Gastroesophageal sphincter (tissue), 4 donors: ENCODE data around the gene AIF1. TPM values are rescaled to one million over a fixed set of nuclear protein-coding genes. Genes with fewer than 3 reads are reported as not detected.
A peak's percentile ranks its signal among the peaks of the same experiment; 100 is the strongest.

Source experiments
- ATAC-seq: fragments of 150-250 bp; one replicate; pipeline ENCODE4 v1.9.1; 2016; ENCODE audit warnings: mild to moderate bottlenecking, moderate library complexity
- H3K27ac ChIP-seq, 4 donors: fragments of 200-600 bp; sonication (generic) in 3 of 4; 1 replicate in 3 of 4; 2 replicates in 1 of 4; pipeline ENCODE4 v1.5.1; 2016 to 2019
- H3K27me3 ChIP-seq: fragments of 200-600 bp; sonication (generic); one replicate; pipeline ENCODE4 v1.5.1; 2019
- H3K36me3 ChIP-seq, 2 donors: fragments of 200-600 bp; sonication (generic); one replicate each; pipeline ENCODE4 v1.5.1; 2019; ENCODE audit warnings: control low read depth in 1 of 2
- H3K4me1 ChIP-seq, 3 donors: fragments of 200-600 bp; sonication (generic); 1 replicate in 2 of 3; 2 replicates in 1 of 3; pipeline ENCODE4 v1.5.1; 2016 to 2019; ENCODE audit warnings: control low read depth in 2 of 3
- H3K4me3 ChIP-seq, 2 donors: fragments of 200-600 bp; sonication (generic); one replicate each; pipeline ENCODE4 v1.5.1; 2019; ENCODE audit warnings: mild to moderate bottlenecking in 1 of 2, moderate library complexity in 1 of 2
- H3K9me3 ChIP-seq, 3 donors: fragments of 200-600 bp; sonication (generic); one replicate each; pipeline ENCODE4 v1.5.1; 2017 to 2019; ENCODE audit warnings: control low read depth in 2 of 3
- EP300 ChIP-seq: sonication (generic); formaldehyde crosslinking; IDR thresholded peaks from one replicate; pipeline ENCODE4 v1.6.1; 2017; ENCODE audit warnings: antibody characterized with exemption, mild to moderate bottlenecking
- POLR2A ChIP-seq, 2 donors: fragments of 450-650 bp; IDR thresholded peaks; one replicate each; pipeline ENCODE4 v1.6.1; 2017; ENCODE audit warnings: antibody characterized with exemption in 2 of 2, mild to moderate bottlenecking in 2 of 2, moderate library complexity in 1 of 2
- POLR2AphosphoS5 ChIP-seq: sonication (generic); formaldehyde crosslinking; IDR thresholded peaks from one replicate; pipeline ENCODE4 v1.6.1; 2017; ENCODE audit warnings: antibody characterized with exemption
- WGBS, 2 donors: methylation state at CpG; one replicate each; pipeline ENCODE4 v1.1.5; 2018; ENCODE audit warnings: low coverage in 1 of 2; 5-methylcytosine and 5-hydroxymethylcytosine counted together
- total RNA-seq, 4 donors: library from RNA; depleted of rRNA; stranded (reverse); fragments of >200 nt; gene quantifications; one replicate each; pipeline ENCODE4 v1.1.0, GENCODE V29; 2016
- TF ChIP-seq, protein P1 (sequence below), 4 experiments: fragments of 200-600 bp in 2 of 4; fragments of 450-650 bp in 2 of 4; sonication (generic) in 1 of 4; IDR thresholded peaks; one replicate each; pipeline ENCODE4 v1.5.1; 2017 to 2019; ENCODE audit warnings: antibody characterized with exemption in 4 of 4, mild to moderate bottlenecking in 2 of 4, moderate library complexity in 2 of 4

AIF1 gene
- total RNA-seq, 4 donors from 2014 or later, result 5.6 to 46.4 (median 21.3) TPM

DNA sequence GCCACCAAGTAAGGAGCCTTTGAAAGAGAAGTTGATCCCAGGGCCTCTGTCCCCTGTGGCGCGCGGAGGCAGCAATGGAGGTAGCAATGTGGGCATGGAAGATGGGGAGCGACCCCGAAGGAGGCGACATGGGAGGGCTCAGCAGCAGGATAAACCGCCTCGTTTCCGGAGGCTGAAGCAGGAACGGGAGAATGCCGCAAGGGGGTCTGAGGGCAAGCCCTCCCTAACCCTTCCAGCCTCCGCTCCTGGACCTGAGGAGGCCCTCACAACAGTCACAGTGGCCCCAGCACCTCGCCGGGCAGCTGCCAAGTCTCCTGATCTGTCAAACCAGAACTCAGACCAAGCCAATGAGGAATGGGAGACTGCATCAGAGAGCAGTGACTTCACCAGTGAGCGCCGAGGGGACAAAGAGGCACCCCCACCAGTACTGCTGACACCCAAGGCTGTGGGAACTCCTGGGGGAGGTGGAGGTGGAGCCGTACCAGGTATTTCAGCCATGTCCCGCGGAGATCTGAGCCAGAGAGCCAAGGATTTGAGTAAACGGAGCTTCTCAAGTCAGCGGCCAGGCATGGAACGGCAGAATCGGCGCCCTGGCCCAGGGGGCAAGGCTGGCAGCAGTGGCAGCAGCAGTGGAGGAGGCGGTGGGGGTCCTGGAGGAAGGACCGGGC lies 17.4 kb downstream of the AIF1 start:
- ATAC-seq, result no peak
- peak overlapping the region in 3 of 4 donors; percentile 30 to 42 (median 42) for H3K27ac ChIP-seq

DNA sequence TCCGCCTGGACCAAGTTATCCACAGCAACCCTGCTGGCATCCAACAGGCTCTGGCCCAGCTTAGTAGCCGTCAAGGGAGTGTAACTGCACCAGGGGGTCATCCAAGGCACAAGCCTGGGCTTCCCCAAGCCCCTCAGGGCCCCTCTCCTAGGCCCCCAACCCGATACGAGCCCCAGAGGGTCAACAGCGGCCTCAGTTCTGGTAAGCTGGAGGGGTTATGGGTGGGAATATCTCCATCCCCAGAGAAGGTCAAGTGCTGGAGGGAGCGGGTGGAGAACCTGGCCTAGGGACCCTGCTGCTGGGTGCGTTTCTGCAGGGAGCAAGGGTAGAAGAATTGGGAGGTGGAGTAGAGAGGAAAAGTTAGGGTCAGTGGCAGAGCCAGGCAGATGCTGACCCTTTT lies 18.4 kb downstream of the AIF1 start:
- Histone ChIP-seq H3K27ac (peak overlapping the region in 1 of 4 donors; percentile 14), H3K27me3 (no peaks in the 10 kb centered on the region), H3K9me3 (no peaks in the 10 kb centered on the region), H3K4me3 (no peak overlapping the region), H3K36me3 (peaks cover 0 to 100% of the 10 kb centered on the region in 2 donors), H3K4me1 (no peaks in the 10 kb centered on the region)
- WGBS, 2 donors, result 60 to 64% methylated on average over 3 to 5 of the region's 7 CpGs
- no peak for ATAC-seq
- TF ChIP-seq POLR2A (IDR thresholded peaks at IDR 0.05), result no peak
- no peak for TF ChIP-seq EP300
- TF ChIP-seq POLR2AphosphoS5, result no peak
- TF ChIP-seq, protein P1, sequence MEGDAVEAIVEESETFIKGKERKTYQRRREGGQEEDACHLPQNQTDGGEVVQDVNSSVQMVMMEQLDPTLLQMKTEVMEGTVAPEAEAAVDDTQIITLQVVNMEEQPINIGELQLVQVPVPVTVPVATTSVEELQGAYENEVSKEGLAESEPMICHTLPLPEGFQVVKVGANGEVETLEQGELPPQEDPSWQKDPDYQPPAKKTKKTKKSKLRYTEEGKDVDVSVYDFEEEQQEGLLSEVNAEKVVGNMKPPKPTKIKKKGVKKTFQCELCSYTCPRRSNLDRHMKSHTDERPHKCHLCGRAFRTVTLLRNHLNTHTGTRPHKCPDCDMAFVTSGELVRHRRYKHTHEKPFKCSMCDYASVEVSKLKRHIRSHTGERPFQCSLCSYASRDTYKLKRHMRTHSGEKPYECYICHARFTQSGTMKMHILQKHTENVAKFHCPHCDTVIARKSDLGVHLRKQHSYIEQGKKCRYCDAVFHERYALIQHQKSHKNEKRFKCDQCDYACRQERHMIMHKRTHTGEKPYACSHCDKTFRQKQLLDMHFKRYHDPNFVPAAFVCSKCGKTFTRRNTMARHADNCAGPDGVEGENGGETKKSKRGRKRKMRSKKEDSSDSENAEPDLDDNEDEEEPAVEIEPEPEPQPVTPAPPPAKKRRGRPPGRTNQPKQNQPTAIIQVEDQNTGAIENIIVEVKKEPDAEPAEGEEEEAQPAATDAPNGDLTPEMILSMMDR (IDR thresholded peaks at IDR 0.05), result no peak

More for the DNA sequence above, 17.4 kb downstream of the AIF1 start:
- Histone ChIP-seq H3K27me3 (no peaks in the 10 kb centered on the region), H3K4me1 (no peaks in the 10 kb centered on the region), H3K9me3 (no peaks in the 10 kb centered on the region), H3K36me3 (peaks cover 0 to 100% of the 10 kb centered on the region in 2 donors), H3K4me3 (no peak overlapping the region)
- WGBS, 2 donors, result 100% methylated on average over 1 to 2 of the region's 26 CpGs
- TF ChIP-seq POLR2A (IDR thresholded peaks at IDR 0.05), result no peak
- TF ChIP-seq, protein P1 (IDR thresholded peaks at IDR 0.05), result no peak
- no peak for TF ChIP-seq EP300
- no peak for TF ChIP-seq POLR2AphosphoS5

DNA sequence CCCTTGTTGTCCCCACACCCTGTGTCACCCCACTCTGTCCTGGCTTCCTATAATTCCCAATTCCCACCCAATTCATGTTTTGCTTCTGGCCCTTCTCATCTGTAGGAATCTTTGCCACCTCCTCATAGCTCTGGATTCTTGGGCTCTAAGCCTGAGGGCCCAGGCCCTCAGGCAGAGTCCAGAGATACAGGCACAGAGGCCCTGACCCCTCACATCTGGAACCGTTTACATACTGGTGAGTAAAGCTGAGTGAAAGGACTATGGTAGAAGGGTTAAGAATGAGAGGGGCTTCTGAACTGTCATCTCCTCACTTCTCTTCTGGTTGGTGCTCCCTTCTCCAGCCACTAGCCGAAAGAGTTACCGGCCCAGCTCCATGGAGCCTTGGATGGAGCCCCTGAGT lies 19.1 kb downstream of the AIF1 start:
- H3K4me1 ChIP-seq, result no peaks in the 10 kb centered on the region
- WGBS, 2 donors, result 85 to 92% methylated on average over 2 of the region's 3 CpGs
- H3K4me3 ChIP-seq, result no peak overlapping the region
- H3K27ac ChIP-seq, result peak overlapping the region in 1 of 4 donors; percentile 14
- TF ChIP-seq, protein P1 (IDR thresholded peaks at IDR 0.05), result no peak
- TF ChIP-seq POLR2A (IDR thresholded peaks at IDR 0.05), result no peak
- TF ChIP-seq EP300, result no peak
- TF ChIP-seq POLR2AphosphoS5, result no peak
- H3K27me3 ChIP-seq, result no peaks in the 10 kb centered on the region
- peaks cover 0 to 100% of the 10 kb centered on the region in 2 donors for H3K36me3 ChIP-seq
- ATAC-seq, result no peak
- no peaks in the 10 kb centered on the region for H3K9me3 ChIP-seq

DNA sequence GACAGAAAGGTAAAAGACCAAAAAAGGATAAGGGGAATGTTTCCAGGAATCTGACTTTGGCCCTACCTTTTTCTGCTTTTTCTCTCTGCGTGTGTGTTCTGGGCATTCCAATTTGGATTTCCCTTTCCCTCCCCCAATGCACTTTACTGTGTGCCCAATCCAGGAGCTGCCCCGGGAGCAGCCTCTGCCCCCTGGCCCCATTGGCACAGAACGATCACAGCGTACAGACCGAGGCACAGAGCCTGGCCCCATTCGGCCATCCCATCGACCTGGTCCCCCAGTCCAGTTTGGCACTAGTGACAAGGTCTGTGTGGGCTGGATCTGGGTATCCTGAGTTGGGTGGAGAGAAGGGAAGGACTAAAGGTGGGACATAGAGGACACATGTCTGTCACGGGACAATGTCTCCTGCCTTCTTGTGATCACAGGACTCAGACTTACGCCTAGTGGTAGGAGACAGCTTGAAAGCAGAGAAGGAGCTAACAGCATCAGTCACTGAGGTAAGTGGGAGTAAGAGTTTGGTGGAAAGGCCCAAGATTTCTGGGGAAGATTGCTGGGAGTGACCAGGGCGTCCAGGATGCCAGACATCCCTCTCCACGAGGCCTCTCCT lies 20.0 kb downstream of the AIF1 start:
- no peak for TF ChIP-seq EP300
- TF ChIP-seq, protein P1 (IDR thresholded peaks at IDR 0.05), result no peak
- no peak for TF ChIP-seq POLR2AphosphoS5
- no peak for TF ChIP-seq POLR2A (IDR thresholded peaks at IDR 0.05)
- Histone ChIP-seq H3K4me1 (no peaks in the 10 kb centered on the region), H3K4me3 (no peak overlapping the region), H3K36me3 (peaks cover 0 to 100% of the 10 kb centered on the region in 2 donors), H3K27me3 (no peaks in the 10 kb centered on the region), H3K9me3 (no peaks in the 10 kb centered on the region), H3K27ac (peak overlapping the region in 1 of 4 donors; percentile 14)
- no peak for ATAC-seq
- WGBS, 2 donors, result 70 to 72% methylated on average over 7 to 8 of the region's 11 CpGs
